T1000 (cell line): ENCODE measurements around the gene USP37.

Experiments
- DNase-seq: peaks from one replicate; lab custom pipeline; 2025; ENCODE audit warnings: mixed read lengths; lab: John Stamatoyannopoulos, UW

USP37 gene

DNA sequence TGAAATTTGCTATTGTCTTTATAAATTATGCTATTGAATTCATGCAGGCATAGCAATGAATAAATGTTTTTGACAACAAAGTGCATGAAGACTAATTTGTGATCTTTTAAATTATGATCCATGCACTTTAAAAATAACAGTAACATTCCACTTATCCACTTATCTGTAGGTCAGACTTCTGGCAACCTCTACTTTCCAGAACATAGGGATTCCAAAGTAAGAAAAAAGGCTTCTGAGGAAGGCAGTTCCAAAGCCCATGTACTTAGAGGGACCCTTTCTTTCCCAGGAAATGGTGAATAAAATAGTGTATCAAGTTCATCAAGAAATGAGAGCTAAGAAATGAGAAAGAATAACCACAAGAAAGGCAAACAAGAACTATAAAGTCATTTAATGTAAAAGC is 90.9 kb downstream of the USP37 start:
- DNase-seq = no peak

DNA sequence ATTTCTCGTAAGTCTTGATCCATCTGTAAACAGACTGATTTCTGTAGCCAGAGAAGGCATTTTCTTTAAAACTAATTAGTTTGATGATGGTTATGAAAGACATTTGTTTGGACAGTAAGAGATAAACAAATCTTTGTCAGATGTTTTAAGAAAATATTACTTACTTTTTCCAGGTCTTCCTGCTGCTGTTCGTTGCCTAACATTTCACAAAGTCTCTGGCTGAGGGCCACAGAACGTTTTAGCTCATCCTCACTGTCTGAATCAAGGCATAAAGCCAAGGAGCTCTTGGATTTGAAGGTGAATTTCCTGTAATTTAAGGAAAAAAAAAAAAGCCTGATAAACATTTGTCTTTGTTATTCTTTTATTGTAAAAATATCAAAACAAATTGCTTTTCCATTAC is 91.5 kb downstream of the USP37 start:
- no peak for DNase-seq

DNA sequence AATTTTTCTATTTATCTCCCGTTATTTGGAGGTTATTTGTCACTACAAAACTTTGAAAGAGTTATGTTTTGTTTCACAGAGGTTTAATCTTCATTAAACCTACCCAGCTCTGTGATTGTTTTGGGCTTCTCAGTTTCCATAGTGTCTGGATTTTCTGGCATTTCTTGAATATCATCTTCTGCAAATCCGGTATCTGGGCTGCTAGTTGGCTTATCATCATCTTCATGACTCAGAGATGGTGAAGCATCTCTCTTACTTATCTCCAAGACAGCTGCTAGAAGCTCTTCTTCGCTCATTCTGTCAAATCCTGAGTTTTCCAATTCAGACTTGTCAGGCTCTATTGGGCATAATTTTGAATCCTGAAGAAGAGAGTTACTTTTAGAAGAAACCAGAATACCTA is 93.6 kb downstream of the USP37 start:
- no peak for DNase-seq

DNA sequence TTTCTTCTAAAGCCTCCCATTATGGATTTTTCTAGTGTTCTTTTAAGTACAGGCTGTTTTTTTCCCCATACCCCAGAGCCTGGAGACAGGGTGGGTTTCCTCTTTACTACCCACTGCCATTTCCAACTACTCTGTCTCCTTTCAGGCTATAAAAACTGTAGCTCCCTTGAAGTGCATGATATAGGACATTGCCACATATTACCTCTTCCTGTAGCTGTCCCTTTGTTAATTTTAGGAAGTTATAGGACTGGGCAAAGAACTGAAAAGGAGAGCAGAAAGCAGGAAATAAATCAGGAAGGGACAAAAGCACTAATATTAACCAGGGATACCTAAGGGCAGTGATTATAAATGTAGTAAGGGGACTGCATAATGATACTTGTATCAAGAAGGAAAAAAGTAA is 95.2 kb downstream of the USP37 start:
- no peak for DNase-seq

DNA sequence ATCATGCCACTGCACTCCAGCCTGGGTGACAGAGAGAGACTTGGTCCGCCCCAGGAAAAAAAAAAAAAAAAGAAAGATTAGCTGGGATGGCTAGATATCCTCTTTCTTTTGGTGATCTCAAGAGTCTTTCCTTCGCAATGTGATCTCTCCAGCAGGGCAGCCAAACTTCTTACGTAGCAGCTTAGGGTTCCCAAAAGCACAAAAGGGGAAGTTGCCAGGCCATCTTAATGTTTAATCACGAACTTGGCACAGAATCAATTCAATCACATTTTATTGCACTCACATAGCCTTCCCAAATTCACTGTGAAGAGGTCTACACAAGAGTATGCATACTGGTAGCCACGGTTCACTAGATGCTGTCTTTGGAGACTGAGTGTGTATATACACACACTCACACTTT is 96.2 kb downstream of the USP37 start:
- no peak for DNase-seq

DNA sequence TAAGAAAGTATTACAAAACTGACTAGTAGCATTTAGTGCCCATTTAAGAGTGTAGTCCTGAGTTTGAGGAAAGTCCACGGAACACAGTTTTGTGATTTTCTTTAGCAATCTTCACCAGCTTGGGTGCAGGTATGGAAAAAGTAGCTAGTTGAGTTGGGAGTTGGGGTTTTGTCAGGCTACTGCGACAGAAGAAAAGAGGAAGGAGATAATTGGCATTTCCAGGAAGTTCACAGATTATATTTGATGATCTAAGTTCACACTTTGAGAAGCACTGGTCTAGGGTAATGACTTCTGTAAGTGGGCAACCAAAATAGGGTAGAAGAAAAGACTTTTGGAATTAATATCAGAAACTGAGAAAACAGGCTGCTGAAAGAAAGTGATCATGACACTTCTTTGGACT is 97.1 kb downstream of the USP37 start:
- DNase-seq = no peak

DNA sequence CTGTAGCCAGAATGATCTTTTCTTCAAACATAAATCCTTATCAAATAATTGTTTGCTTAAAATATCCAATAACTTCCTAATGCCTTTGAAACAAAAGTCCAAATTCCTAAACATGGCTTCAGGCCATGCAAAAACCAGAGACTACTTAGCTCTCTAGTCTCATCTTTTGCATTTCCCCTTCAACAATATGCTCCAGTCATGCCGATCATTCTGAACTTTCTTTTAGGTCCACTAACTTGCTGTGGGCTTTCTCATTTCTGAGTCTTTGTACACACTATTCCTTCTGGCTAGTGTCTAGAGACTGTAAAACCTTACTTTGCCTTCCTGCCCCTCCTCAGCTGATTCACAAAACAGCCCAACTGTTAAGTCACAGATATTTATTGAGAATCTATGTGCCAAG is 97.7 kb downstream of the USP37 start:
- DNase-seq = no peak

DNA sequence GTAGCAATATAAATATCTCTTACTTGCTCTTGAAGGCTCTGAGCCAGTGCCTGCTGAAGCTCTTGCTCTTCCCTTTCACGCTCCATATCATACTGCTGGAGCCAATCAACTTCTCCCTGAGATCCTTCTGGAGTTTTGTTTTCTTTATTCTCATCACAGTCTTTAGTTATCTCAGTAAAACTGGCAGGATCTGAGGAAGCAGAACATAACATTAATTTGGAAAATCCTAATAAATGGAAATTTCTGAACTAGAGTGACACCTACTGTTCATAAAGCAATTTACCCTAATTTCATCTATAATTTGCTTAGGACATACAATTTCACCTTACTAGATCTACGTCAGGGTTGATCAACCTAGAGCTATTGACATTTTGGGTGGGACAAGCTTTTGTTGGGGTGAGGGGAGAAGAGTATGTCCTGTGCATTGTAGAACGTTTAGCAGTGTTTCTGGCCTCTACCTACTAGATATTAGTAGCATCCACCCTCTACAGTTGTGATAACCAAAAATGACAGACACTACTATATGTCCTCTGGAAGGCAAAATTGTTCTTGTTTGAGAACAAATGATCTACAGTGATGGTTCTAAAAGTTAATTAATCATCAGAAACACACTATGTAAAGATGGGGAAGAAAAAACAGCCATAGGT is 102.0 kb downstream of the USP37 start:
- DNase-seq = no peak

DNA sequence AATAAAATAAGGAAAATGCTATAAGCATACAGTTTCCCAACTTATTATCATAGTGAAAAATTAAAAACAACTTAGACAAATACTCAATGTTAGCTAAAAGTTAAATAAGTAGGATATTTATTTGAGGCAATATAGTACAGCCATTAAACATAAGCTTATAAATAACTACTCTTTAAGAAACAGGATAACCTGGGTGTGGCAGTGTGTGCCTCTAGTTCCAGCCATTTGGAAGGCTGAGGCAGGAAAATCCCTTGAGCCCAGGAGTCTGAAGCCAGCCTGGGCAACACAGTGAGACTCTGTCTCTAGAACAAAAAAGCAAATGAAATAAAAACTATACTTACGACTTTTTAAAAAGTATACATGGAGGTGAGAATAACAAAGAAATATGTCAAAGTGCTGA is 109.6 kb downstream of the USP37 start:
- no peak for DNase-seq

DNA sequence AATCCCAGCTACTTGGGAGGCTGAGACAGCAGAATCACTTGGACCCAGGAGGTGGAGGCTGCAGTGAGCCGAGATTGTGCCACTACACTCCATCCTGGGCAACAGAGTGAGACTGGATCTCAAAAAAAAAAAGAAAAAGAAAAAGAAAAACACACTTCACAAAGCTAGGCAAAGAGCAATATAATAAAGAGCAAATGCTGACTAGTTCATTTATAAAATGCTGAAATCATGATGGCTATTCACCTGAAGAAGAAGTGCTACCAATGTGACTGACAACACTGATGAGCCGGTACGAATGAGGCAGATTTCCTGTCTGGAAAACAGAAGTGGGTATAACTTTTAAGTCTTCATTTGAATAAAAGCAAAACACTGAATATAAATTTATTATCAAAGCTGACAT is 111.3 kb downstream of the USP37 start:
- DNase-seq = no peak

DNA sequence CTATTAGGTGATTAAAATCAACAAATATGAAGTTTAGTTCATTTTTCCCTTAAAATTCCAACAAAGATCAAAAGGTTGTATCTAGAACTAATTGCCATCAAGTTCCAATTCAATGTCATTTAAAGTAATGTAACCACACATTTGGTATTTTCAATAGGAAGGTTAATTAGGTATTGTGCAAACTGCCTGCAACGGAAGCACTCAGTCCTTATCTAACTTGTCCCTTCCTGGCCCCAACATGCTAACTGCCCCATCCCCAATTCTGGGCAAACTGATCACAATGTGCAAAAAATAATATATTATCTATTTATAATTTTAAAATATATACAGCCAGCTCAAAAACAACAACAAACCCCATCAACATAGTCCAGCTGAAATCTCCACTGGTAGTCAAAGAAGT is 116.1 kb downstream of the USP37 start:
- DNase-seq = no peak

DNA sequence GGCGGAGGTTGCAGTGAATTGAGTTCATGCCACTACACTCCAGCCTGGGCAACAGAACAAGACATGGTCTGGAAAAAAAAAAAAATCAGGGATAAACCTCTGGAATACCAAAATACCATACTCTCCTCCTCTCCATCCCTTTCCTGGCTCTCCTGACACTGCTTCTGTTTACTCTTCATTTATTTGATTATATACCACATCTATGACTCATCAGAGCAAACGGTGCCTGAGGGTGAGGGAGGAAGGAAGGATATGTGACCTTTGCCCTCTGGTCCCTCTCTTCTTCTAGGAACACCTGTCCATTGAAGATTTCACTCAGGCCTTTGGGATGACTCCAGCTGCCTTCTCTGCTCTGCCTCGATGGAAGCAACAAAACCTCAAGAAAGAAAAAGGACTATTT is 119.2 kb downstream of the USP37 start:
- no peak for DNase-seq

DNA sequence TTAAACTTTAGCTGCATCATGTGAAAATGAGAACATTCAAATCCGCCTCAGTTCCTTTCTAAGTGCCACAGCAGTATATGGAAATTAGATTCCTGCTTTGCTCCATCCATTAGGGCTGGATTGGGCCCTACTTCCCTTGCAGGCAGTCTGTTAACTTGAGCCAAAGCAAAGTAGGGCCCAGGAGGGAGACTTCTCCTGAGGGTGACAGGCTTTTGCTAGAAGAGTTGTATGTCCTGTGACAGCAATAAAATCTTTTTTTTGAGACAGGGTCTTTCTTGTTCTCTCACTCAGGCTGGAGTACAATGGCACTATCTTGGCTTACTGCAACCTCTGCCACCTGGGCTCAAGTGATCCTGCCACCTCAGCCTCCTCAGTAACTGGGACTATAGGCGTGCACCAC is 121.1 kb downstream of the USP37 start:
- no peak for DNase-seq

DNA sequence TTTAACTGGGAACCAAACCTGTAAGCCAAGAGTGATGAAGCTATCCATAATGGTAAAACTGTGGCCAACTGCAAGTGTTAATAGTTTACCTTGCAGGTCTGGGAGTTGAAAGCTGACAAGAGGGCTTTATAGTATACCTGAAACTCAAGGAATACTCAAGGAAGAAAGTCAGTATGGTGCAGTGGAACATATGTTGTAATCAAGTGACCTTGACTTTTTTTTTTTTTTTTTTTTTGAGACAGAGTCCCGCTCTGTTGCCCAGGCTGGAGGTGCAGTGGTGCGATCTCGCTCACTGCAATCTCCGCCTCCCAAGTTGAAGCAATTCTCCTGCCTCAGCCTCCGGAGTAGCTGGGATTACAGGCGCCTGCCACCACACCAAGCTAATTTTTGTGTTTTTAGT is 121.6 kb downstream of the USP37 start:
- DNase-seq = no peak

DNA sequence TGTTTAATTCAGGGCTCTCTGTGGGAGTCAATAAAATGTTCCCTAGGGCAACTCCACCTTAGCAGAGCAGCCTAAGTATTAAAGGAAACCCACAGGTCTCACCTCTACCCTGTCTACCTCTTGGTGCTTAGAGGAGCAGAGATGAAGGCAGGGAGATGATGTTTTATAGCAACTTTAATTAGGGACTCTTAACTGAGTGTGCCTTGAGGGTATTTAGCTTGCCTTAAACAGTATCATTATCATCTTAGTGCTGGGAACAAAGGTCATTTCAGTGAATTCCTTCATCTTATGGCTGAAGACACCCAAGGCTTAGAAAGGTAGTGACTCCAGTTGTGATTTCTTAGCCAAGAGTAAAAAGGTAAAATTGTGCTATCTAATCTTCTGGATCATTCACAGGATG is 122.5 kb downstream of the USP37 start:
- DNase-seq = no peak

DNA sequence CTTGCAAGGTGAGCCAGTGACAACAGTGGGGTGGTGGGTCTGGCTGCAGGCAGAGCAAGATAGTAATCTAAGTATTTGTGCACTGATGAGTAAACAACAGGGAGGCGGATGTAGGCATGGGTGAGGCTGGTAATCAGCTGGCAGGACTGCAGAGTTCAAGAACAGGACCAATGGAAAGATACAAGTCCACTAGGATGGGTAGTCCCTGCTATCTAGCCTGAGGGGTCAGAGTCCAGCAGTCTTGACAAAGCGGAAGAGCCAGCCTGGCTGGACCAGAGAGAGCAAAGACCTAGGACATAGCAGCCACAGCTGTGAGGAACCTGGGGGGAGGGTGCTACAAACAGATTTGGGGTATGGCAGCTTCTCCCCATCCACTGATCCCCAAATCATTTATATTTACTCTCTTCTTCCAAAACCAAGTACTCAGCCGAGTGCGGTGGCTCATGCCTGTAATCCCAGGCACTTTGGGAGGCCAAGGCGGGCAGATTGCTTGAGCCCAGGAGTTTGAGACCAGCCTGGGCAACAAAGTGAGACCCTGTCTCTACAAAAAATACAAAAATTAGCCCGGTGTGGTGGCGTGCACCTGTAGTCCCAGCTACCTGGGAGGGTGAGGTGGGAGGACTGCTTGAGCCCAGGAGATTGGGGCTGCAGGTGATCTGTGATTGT is 123.3 kb downstream of the USP37 start:
- no peak for DNase-seq

DNA sequence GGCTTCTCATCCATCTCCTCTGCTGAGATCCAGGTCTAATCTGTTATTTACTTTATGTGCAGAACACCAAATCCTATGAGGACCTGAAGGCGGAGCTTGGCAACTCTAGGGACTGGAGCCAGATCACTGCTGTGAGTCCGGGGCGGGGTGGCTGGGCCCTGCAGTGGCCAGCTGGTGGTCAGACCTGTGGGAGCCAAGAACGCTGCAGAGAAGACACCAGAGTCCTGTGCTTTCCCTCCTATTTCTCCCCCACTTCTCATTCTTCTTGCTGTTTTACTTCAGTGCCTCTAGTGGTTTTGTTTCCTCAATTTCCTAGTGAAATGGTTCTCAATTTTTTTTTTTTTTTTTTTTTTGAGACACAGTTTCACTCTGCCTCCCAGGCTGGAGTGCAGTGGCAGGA is 129.6 kb downstream of the USP37 start:
- DNase-seq = no peak

DNA sequence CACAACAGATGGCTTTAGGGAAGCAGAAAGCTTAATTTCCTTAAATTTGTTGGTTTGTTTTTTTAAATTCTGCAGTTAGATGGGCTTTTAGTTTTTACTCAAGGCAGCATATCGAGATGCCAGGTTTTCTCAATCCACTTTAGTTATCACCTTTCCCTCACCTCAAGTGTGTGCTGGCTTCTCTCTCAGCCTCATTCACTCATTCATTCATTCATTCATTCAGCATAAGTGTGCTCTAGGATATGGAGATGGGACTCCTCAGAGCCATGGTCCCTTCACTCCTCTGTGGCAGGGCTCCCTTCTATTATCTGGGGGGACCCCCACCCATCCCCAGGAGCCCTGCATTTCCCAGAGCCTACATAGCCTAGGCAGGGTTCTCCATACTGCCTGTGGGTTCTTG is 130.2 kb downstream of the USP37 start:
- DNase-seq = no peak

DNA sequence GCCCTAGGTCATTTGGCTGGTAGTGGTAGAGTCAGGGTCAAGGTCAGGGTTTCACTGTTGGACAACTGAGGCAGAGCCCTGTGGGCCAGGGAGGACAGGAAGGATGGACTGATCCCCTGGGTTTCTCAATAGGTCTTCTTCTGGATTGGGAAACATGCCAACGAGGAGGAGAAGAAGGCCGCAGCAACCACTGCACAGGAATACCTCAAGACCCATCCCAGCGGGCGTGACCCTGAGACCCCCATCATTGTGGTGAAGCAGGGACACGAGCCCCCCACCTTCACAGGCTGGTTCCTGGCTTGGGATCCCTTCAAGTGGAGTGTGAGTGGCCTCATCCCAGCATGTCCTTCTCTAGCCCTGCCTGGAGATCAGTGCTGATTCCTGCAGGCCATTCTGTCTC is 131.2 kb downstream of the USP37 start:
- DNase-seq = no peak

DNA sequence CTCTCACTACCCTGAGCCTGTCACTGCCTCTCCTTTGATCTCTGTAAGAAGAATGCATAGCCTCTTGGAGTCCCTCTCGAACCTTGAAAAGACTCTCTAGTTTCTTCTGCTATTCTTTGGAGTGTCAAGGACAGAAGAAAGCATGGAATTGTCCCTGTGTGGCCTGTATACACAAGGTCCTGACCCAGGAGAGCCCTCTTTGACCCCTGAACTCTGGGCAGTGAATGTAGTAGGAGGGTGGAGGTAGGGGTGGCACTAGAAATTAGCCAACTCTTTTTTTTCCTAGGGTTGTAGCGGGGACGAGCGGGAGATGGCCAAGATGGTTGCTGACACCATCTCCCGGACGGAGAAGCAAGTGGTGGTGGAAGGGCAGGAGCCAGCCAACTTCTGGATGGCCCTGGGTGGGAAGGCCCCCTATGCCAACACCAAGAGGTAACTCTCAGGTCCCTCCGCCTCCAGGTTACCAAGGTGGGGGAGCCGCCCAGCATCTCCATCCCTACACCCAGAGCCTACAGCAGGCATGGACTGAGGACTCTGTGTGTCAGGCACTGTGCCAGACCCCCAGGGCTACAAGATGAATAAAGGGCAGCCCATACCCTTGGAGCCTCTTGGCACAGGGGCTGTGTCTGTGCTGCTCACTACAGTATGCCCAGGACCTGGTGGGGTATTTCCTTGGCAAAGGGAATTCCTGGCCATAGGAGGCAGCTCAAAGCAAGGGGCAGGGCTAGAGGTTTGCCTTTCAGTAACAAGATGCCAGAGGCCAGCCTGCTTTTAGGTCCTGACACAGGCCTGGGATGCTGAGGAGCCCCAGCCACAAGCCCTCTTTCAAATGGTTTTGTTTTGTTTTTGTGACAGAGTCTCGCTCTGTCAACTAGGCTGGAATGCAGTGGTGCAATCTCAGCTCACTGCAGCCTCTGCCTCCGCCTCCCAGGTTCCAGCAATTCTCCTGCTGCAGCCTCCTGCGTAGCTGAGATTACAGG is 132.9 kb downstream of the USP37 start:
- DNase-seq = no peak

DNA sequence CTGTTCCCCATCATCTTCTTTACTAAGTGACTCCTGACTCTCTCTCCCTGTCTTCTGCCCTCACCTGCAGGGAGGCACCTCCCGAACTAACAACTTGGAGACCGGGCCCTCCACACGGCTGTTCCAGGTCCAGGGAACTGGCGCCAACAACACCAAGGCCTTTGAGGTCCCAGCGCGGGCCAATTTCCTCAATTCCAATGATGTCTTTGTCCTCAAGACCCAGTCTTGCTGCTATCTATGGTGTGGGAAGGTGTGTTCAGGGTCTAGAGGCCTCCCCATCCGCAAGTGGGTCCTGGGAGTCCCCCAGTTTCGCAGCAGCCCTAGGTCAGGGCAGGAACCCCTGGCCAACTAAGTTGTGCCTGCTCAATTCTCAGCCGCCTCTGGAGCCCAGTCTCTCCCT is 133.7 kb downstream of the USP37 start:
- DNase-seq = no peak

DNA sequence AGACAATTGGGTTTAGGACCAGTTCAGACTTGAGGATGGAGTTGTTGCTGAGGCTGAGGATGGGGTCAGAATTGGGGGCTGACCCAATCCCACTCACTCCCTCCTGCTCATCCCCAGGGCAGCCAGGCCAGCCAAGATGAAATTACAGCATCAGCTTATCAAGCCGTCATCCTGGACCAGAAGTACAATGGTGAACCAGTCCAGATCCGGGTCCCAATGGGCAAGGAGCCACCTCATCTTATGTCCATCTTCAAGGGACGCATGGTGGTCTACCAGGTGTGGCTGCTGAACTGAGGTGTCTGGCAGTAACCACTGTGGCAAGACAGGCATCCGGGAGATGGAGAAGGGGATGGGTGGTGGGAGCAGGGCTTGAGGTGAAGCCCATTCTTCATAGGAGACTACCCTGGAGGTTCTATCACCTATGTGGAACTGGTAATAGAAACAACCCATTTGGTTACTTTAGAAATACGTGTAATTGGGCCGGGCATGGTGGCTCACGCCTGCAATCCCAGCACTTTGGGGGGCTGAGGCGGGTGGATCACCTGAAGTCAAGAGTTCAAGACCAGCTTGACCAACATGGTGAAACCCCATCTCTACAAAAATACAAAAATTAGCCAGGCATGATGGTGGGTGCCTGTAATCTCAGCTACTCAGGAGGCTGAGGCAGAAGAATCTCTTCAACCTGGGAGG is 135.3 kb downstream of the USP37 start:
- DNase-seq = no peak
